Activated T-cell treated with anti-CD3 and anti-CD28 coated beads, Interleukin-2, amount 50 U/mL, for 4 hours (primary cell): ENCODE data around the gene SKA2. TPM values are rescaled to one million over a fixed set of nuclear protein-coding genes. Genes with fewer than 3 reads are reported as not detected.
"Not testable (repeated sequence)": the region's sequence is repeated elsewhere in the genome, so short reads cannot be mapped to it uniquely, and the experiment has no call there.

ENCODE experiments used
- ATAC-seq, 2 donors: fragments of 200-7000 bp; cut with Tn5 transposase; one replicate each; pipeline ENCODE4 v1.10.0; 2021
- DNase-seq: peaks from one replicate; pipeline ENCODE4 v3.0.0-alpha.2; 2020
- H3K27me3 Mint-ChIP-seq: one replicate; pipeline ENCODE4 v1.8.0; 2021; ENCODE audit warnings: low read depth, mixed read lengths
- H3K36me3 Mint-ChIP-seq: one replicate; pipeline ENCODE4 v1.8.0; 2022; ENCODE audit warnings: mixed read lengths; ENCODE audit not compliant: insufficient read depth
- H3K4me1 Mint-ChIP-seq: one replicate; pipeline ENCODE4 v1.8.0; 2021; ENCODE audit warnings: low read depth, mixed read lengths
- H3K4me3 Mint-ChIP-seq: one replicate; pipeline ENCODE4 v1.8.0; 2021; ENCODE audit warnings: mild to moderate bottlenecking, moderate library complexity, mixed read lengths
- H3K9me3 Mint-ChIP-seq: one replicate; pipeline ENCODE4 v1.8.0; 2021; ENCODE audit warnings: mixed read lengths
- total RNA-seq, 3 donors: library from RNA; stranded (reverse); gene quantifications; one replicate each; pipeline ENCODE4 v1.2.1, GENCODE V29; 2021

SKA2 gene, protein sequence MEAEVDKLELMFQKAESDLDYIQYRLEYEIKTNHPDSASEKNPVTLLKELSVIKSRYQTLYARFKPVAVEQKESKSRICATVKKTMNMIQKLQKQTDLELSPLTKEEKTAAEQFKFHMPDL
- 10 to 100 TPM; 30.9 to 35.5 (median 33.4) TPM for total RNA-seq

DNA sequence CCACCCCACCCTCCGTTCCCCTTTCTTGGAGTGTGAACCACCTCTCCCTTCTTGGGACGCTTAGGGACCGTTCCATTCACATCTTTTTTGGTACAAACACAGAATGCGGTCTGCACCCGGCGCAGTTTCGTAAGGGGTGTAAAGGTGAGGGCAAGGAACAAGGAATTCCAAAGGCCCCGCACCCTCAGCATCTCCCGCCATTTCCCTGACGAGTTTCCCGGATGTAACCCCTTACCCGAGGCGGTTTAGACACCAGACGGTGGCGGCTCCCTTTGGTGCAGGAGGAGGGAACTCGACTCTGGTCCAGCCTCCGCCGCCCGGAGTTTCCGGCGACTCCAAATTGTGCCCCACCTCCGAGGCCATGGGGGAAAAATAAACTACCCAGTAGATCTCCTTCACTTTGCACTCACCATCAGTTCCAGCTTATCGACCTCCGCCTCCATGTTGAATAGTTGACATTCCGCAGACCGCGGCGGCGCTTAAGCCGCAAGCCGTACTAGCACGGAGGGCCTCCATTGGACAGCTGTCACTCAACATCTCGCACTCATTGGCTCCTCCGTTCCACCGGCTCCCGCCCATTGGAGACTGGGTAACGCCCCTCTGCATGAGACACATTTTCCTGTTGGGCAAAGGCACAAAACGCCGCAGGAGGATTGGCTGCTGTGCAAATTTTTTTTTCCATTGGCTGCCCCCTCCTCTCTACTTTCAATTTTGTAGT is at the start of gene SKA2:
Gene SKA2, minus strand, starts transcription at position 466 of the 718 bp plus-strand sequence. Its CDS starts 23 bp downstream, at position 443.
- DNase-seq (peak; percentile 95), ATAC-seq (peak; percentile 86 to 87)
- Mint-ChIP-seq H3K4me3 (no peak within 1 kb of the TSS), H3K9me3 (no peaks in the 10 kb centered on the region), H3K27me3 (no peaks in the 10 kb centered on the region), H3K36me3 (no peaks in the 10 kb centered on the region), H3K4me1 (peaks cover 46% of the 10 kb centered on the region)

DNA sequence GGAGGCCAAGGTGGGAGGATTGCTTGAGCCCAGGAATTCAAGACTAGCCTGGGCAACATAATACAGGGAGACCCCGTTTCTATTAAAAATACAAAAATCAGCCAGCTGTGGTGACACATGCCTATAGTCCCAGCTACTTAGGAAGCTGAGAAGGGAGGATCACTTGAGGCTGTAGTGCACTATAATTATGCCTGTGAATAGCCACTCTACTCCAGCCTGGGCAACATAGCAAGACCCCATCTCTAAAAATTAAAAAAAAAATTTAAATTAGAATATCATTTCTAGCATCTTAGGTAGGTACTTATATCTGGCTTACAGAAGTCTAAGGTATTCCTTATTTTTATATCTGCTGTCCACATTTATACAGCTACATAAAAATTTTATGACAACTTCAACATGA is 47.3 kb upstream of the SKA2 start:
- no peaks in the 10 kb centered on the region for H3K36me3 Mint-ChIP-seq
- H3K4me3 Mint-ChIP-seq: no peak overlapping the region
- no peaks in the 10 kb centered on the region for H3K27me3 Mint-ChIP-seq
- DNase-seq (no peak), ATAC-seq (no peak)
- no peaks in the 10 kb centered on the region for H3K4me1 Mint-ChIP-seq
- H3K9me3 Mint-ChIP-seq: no peaks in the 10 kb centered on the region

DNA sequence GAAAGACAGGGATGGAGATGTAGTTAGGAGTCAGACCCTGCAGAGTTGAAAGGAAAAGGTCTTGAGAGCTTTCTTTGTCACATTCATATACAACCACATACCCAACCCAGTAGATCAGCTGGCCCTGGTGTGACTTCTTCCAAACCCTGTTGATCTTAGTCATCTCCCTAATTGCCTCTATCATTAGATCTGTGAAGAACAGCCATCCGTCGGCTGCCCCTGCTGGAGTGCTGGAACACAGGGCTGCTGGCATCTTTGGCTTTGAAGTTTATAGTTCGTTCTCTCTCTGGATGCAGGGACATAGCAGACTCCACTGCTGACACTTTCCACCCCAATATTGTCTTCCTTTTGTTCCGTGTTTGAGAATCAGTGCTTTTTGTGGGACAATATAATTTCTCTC is 44.4 kb upstream of the SKA2 start:
- ATAC-seq (no peak), DNase-seq (no peak)
- no peaks in the 10 kb centered on the region for H3K27me3 Mint-ChIP-seq
- no peak overlapping the region for H3K4me3 Mint-ChIP-seq
- no peaks in the 10 kb centered on the region for H3K36me3 Mint-ChIP-seq
- H3K9me3 Mint-ChIP-seq: no peaks in the 10 kb centered on the region
- no peaks in the 10 kb centered on the region for H3K4me1 Mint-ChIP-seq

DNA sequence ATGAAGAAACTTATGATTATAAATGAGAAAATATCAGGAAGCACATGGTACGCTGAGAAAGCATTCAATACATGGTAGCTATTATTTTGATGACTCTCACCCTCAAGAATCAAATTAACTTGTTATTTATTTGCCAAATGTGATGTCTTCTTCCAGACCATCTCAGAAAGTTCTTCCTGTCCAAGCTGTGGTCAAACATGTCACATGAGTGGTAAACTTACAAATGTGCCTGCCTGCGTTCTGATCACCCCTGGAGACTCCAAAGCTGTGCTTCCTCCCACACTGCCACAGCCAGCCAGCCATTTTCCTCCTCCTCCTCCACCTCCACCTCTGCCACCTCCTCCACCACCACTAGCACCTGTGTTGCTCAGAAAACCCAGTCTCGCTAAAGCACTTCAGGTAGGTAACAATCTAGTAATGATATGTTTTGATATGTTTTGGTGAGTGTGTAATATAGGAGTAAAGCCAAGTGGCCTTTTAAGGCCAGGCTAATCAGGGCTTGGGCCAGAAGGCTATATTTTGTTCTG is 38.4 kb upstream of the SKA2 start:
- DNase-seq (no peak), ATAC-seq (no peak)
- no peaks in the 10 kb centered on the region for H3K9me3 Mint-ChIP-seq
- H3K36me3 Mint-ChIP-seq: no peaks in the 10 kb centered on the region
- H3K4me3 Mint-ChIP-seq: no peak overlapping the region
- no peaks in the 10 kb centered on the region for H3K27me3 Mint-ChIP-seq
- H3K4me1 Mint-ChIP-seq: no peaks in the 10 kb centered on the region

DNA sequence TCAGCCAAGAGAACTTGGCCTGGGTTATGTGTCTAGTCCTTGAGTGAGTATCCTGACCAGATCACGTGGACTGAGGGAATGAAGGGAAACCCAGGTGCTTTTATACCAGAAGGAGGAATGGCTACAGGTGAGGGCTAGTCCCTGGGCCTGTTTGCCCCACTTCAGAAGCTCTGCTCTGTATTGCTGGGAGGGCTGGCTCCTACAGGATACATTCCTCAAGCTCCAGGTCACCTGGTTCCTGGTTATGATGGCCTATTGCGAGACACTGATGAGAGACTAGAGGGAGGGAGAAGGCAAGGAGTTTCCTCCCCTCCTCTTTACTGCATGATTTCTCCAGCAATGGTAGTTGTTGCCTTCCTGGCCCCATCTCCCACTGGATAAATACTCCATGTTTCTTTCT is 35.8 kb upstream of the SKA2 start:
- H3K4me1 Mint-ChIP-seq: no peaks in the 10 kb centered on the region
- H3K9me3 Mint-ChIP-seq: no peaks in the 10 kb centered on the region
- no peaks in the 10 kb centered on the region for H3K36me3 Mint-ChIP-seq
- ATAC-seq (no peak), DNase-seq (no peak)
- no peak overlapping the region for H3K4me3 Mint-ChIP-seq
- H3K27me3 Mint-ChIP-seq: no peaks in the 10 kb centered on the region

DNA sequence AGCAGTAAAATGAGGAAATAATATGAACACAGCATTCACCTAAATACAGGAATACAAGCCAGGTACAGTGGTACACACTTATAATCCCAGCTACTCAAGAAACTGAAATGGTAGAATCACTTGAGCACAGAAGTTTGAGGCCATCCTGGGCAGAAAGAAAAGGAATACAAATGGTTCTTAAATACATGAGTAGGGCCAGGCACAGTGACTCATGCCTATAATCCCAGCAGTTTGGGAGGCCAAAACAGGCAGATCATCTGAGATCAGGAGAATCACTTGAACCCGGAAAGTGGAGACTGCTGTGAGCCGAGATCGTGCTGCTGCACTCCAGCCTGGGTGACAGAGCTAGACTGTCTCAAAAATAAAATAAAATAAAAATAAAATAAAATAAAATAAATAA is 31.9 kb upstream of the SKA2 start:
- no peaks in the 10 kb centered on the region for H3K27me3 Mint-ChIP-seq
- H3K4me3 Mint-ChIP-seq: no peak overlapping the region
- no peaks in the 10 kb centered on the region for H3K36me3 Mint-ChIP-seq
- DNase-seq: no peak
- H3K9me3 Mint-ChIP-seq: no peaks in the 10 kb centered on the region
- ATAC-seq: no peak
- no peaks in the 10 kb centered on the region for H3K4me1 Mint-ChIP-seq

DNA sequence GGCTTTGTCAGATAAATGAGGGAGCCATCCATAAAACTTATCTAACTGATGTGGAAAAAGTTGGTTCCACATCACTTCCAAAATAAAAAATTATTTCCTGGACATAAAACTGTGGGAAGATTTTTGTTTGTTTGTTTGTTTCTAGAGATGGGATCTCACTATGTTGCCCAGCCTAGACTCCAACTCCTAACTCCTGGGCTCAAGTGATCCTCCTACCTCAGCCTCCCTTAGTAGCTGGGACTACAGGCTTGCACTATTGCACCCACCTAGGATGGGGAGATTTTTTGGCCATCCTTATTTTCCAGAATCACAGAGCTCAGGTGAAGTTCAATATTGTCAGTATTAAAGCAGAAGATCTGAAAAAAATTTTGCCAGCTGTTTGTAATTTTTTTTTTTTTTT is 31.0 kb upstream of the SKA2 start:
- Mint-ChIP-seq H3K4me1 (no peaks in the 10 kb centered on the region), H3K36me3 (no peaks in the 10 kb centered on the region), H3K4me3 (no peak overlapping the region), H3K9me3 (no peaks in the 10 kb centered on the region), H3K27me3 (no peaks in the 10 kb centered on the region)
- ATAC-seq: no peak
- no peak for DNase-seq

DNA sequence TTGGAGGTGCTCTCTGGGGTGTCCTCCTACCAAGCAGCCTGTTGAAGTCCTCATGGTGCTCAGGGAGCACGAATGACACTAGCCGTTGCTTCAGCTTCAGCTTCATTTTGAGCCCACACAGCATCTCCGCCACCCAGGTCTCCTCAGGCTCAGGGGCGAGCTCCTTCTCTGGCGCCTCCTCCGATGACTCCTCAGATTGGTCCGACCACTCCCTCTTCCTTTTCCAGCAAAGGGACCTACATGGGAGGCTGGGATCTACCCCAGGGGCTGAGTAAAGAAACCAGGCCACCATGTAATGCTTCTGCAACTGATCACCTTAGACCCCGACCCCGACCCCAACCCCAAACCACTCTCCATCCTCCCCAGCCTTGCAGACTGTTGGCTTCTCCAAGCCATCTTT is 26.5 kb upstream of the SKA2 start:
- Mint-ChIP-seq H3K9me3 (no peaks in the 10 kb centered on the region), H3K4me1 (no peaks in the 10 kb centered on the region), H3K27me3 (no peaks in the 10 kb centered on the region), H3K4me3 (no peak overlapping the region), H3K36me3 (no peaks in the 10 kb centered on the region)
- ATAC-seq: no peak
- DNase-seq: no peak

DNA sequence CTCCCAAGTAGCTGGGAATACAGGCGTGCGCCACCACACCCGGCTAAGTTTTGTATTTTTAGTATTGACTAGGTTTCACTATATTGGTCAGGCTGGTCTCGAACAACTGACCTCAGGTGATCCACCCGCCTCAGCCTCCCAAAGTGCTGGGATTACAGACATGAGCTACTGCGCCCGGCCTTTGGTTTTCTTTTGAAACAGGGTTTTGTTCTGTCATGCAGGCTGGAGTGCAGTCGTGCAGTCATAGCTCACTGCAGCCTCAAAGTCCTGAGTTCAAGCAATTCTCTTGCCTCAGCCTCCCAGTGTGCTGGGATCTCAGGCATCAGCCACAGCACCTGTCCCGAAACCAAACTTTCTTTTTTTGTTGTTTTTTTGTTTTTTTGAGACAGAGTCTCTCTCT is 25.6 kb upstream of the SKA2 start:
- H3K36me3 Mint-ChIP-seq: no peaks in the 10 kb centered on the region
- H3K9me3 Mint-ChIP-seq: no peaks in the 10 kb centered on the region
- ATAC-seq (no peak), DNase-seq (no peak)
- H3K27me3 Mint-ChIP-seq: no peaks in the 10 kb centered on the region
- H3K4me3 Mint-ChIP-seq: no peak overlapping the region
- H3K4me1 Mint-ChIP-seq: no peaks in the 10 kb centered on the region

DNA sequence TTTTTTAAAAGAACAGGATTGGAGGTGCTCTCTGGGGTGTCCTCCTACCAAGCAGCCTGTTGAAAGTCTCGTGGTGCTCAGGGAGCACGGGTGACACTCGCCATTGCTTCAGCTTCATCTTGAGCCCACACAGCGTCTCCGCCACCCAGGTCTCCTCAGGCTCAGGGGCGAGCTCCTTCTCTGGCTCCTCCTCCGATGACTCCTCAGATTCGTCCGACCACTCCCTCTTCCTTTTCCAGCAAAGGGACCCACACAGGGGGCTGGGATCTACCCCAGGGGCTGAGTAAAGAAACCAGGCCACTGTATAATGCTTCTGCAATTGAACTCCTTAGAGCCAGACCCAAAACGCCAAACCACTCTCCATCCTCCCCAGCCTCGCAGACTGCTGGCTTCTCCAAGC is 24.6 kb upstream of the SKA2 start:
- not testable (repeated sequence) for ATAC-seq, H3K27me3 Mint-ChIP-seq, H3K36me3 Mint-ChIP-seq, H3K4me3 Mint-ChIP-seq, H3K4me1 Mint-ChIP-seq, DNase-seq, H3K9me3 Mint-ChIP-seq

DNA sequence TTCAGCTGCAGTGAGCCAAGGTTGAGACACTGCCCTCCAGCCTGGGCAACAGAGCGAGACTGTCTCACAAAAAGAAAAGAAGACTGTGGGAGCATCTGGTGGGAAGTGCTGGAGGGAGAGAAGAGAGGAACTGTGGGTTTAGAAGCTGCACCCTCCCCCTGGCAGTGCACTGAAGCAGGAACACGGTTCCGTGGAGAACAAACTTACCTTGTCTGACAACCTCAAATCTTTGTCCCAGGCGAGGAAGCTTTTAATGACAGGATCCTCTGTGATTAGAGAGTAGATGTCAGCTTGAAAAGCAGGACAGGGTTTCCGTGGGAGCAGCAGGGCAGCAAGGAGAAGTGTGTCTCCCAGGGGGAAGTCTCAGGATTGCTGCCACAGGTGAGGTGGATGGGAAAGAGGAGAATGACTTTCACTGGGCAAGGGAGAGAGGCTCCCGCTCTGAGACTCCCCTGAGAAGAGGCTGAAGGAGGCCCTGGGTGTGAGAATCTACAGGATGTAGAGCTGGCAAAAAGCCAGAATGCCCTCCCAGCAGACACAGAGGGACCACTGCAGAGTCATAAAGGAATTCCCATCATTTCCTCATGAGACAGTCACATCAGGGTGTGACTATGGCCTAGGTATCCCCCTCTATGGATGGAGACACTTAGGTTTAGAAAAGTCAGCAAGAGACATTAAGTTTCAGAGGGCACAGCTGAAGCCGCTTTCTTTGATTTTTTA is 23.4 kb upstream of the SKA2 start:
- H3K4me3 Mint-ChIP-seq: no peak overlapping the region
- no peaks in the 10 kb centered on the region for H3K9me3 Mint-ChIP-seq
- DNase-seq: no peak
- no peaks in the 10 kb centered on the region for H3K27me3 Mint-ChIP-seq
- H3K4me1 Mint-ChIP-seq: no peaks in the 10 kb centered on the region
- no peak for ATAC-seq
- H3K36me3 Mint-ChIP-seq: no peaks in the 10 kb centered on the region

DNA sequence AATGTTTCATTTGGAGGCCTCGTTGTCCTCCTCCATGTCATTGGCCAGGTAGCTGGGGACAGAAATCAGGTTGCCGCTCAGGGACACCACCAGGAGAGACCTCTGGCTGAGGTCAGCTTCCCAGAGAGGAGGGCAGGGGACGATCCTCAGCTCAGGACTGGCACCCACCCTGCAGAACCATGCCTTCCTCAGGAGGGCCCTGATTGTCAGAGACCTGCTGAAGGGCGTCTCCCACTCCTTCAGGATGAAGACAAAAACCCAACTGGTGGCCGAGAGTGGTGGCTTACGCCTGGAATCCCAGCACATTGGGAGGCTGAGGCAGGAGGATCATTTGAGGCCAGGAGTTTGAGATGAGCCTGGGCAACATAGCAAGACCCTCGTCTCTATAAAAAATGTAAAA is 20.1 kb upstream of the SKA2 start:
- DNase-seq: no peak
- Mint-ChIP-seq H3K4me1 (no peaks in the 10 kb centered on the region), H3K36me3 (no peaks in the 10 kb centered on the region), H3K4me3 (no peak overlapping the region), H3K9me3 (no peaks in the 10 kb centered on the region), H3K27me3 (no peaks in the 10 kb centered on the region)
- ATAC-seq: no peak

DNA sequence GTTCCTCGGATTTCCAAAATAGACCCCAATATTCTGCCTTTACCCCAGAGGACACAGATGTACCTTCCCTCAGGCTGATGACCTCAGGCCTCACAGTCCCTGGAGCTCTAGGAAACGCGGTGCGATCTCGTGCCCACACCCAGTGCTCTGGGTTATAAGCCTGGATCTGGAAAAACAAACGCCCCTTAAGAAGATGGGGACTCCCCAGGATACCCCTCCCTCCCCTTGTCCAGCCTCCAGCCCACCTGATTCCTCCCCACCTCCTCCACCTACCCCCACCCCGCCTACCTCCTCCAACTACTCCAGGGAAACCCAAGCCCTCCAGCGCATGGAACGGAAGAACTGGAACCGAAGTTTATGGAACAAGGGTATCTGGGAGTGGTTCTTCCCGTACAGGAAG is 19.7 kb upstream of the SKA2 start:
- ATAC-seq (no peak), DNase-seq (no peak)
- Mint-ChIP-seq H3K9me3 (no peaks in the 10 kb centered on the region), H3K36me3 (no peaks in the 10 kb centered on the region), H3K4me1 (no peaks in the 10 kb centered on the region), H3K27me3 (no peaks in the 10 kb centered on the region), H3K4me3 (no peak overlapping the region)

DNA sequence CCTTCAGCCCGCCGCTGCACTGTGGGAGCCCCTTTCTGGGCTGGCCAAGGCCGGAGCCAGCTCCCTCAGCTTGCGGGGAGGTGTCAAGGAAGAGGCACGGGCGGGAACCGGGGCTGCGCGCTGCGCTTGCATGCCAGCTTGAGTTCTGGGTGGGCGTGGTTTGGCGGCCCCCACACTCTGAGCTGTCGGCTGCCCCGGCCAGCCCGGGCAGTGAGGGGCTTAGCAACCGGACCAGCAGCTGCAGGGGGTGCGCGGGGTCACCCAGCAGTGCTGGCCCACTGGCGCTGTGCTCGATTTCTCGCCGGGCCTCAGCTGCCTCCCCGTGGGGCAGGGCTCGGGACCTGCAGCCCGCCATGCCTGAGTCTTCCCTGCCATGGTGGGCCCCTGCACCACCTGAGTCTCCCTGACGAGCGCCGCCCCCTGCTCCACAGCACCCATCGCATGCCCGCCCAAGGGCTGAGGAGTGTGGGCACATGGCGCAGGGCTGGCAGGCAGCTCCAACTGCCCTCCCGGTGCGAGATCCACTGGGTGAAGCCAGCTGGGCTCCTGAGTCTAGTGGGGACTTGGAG is 17.5 kb upstream of the SKA2 start:
- H3K27me3 Mint-ChIP-seq: no peaks in the 10 kb centered on the region
- no peaks in the 10 kb centered on the region for H3K4me1 Mint-ChIP-seq
- no peak overlapping the region for H3K4me3 Mint-ChIP-seq
- ATAC-seq (no peak), DNase-seq (no peak)
- no peaks in the 10 kb centered on the region for H3K36me3 Mint-ChIP-seq
- H3K9me3 Mint-ChIP-seq: no peaks in the 10 kb centered on the region
